ENCODE measurements around the gene AFG1L. TPM values are rescaled to one million over a fixed set of nuclear protein-coding genes. Genes with fewer than 3 reads are reported as not detected.

AFG1L gene
- total and polyA plus RNA-seq, 7 donors, result 2.1 to 6.9 (median 3.5) TPM

- H3K9me3 ChIP-seq, result no peaks in the 10 kb centered on the region
- H3K27me3 ChIP-seq, result no peaks in the 10 kb centered on the region
- DNase-seq, result no peak
- no peak overlapping the region for H3K27ac ChIP-seq
- H3K36me3 ChIP-seq, result no peaks in the 10 kb centered on the region
- TF ChIP-seq POLR2AphosphoS5 (IDR thresholded peaks at IDR 0.05), result no peak
- WGBS, 2 donors, result 62 to 67% methylated on average over 3 of the region's 3 CpGs
- intact Hi-C loops (cut with DNase I), result loop anchor here (10.0 kb wide), 1 partner anchor 383 kb away; no protein-coding TSS in a partner anchor
- H3K4me3 ChIP-seq, result no peak overlapping the region
- no peaks in the 10 kb centered on the region for H3K4me1 ChIP-seq
These were observed 203.0 kb downstream of the AFG1L start for GRCh38 chr6:108497883-108498282.

- H3K36me3 ChIP-seq, result no peaks in the 10 kb centered on the region
- intact Hi-C loops (cut with DNase I), result no loop called here
- WGBS, 2 donors, result 28 to 71% methylated on average over 3 of the region's 3 CpGs
These were observed 206.7 kb downstream of the AFG1L start for GRCh38 chr6:108501559-108501958.

DNA sequence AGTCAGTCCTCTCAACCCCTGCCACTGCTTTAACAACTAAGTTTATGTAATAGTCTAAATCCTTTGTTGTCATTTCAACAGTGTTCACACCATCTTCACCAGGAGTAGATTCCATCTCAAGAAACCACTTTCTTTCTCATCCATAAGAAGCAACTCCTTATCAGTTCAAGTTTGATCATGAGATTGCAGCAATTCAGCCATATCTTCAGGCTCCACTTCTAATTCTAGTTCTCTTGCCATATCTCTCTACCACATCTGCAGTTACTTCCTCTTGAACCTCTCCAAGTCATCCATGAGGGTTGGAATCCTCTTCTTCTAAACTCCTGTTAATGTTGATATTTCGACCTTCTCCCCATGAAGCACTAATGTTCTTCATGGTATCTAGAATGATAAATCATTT lies 208.0 kb downstream of the AFG1L start:
- H3K36me3 ChIP-seq, result no peaks in the 10 kb centered on the region
- H3K27me3 ChIP-seq, result no peaks in the 10 kb centered on the region
- H3K4me1 ChIP-seq, result no peaks in the 10 kb centered on the region
- no peak overlapping the region for H3K4me3 ChIP-seq
- no peak overlapping the region for H3K27ac ChIP-seq
- 73 to 88% methylated on average over 1 of the region's 1 CpG for WGBS, 2 donors
- no peak for DNase-seq
- intact Hi-C loops (cut with DNase I), result no loop called here
- TF ChIP-seq CTCF (IDR thresholded peaks at IDR 0.05) (no peak), EP300 (IDR thresholded peaks at IDR 0.05) (no peak), POLR2A (IDR thresholded peaks at IDR 0.05) (no peak), POLR2AphosphoS5 (IDR thresholded peaks at IDR 0.05) (no peak)
- no peaks in the 10 kb centered on the region for H3K9me3 ChIP-seq

More at GRCh38 chr6:108501559-108501958, 206.7 kb downstream of the AFG1L start:
- no peak for DNase-seq
- Histone ChIP-seq H3K27ac (no peak overlapping the region), H3K9me3 (no peaks in the 10 kb centered on the region), H3K4me1 (no peaks in the 10 kb centered on the region), H3K27me3 (no peaks in the 10 kb centered on the region), H3K4me3 (no peak overlapping the region)
- TF ChIP-seq EP300 (IDR thresholded peaks at IDR 0.05) (no peak), POLR2A (IDR thresholded peaks at IDR 0.05) (no peak), CTCF (IDR thresholded peaks at IDR 0.05) (no peak), POLR2AphosphoS5 (IDR thresholded peaks at IDR 0.05) (no peak)

GRCh38 chr6:108507316-108507715 lies 212.5 kb downstream of the AFG1L start:
- 95 to 96% methylated on average over 2 of the region's 2 CpGs for WGBS, 2 donors
- no peak for TF ChIP-seq POLR2A (IDR thresholded peaks at IDR 0.05)
- TF ChIP-seq EP300 (IDR thresholded peaks at IDR 0.05), result no peak
- TF ChIP-seq POLR2AphosphoS5 (IDR thresholded peaks at IDR 0.05), result no peak
- TF ChIP-seq CTCF (IDR thresholded peaks at IDR 0.05), result no peak

DNA sequence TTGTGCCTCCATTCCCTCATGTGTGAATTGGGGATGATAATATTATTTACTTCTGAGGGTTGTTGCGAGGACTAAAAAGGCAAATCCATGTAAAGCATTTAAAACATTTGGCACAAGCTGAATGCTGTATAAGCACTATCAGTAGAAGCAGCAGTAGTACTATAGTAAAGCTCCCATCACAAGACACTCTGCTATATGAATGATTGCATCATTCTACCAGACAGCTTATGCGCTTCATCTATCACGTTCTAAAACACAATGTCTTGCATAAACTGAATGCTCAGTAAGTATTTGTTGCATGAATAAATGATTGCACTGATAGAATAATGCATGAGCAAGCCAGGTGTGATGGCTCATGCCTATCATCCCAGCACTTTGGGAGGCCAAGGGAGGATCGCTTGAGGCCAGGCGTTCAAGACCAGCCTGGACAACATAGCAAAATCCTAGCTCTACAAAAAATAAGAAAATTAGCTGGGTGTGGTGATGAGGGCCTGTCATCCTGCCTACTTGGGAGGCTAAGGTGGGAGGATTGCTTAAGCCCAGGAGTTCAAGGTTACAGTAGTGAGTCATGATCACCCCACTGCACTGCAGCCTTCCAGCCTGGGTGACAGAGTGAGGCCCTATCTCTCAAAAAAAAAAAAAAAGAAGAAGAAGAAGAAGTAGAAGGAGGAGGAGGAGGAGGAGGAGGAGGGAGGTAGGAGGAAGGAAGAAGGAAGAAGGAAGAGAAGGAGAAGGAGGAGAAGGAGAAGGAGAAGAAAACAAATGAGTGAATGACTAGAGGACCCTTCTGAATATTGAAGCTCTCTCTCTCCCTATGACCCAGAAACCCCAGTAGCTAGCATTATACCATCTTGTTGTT lies 215.8 kb downstream of the AFG1L start:
- H3K27ac ChIP-seq, result no peak overlapping the region
- H3K9me3 ChIP-seq, result no peaks in the 10 kb centered on the region
- no peak overlapping the region for H3K4me3 ChIP-seq
- no peaks in the 10 kb centered on the region for H3K36me3 ChIP-seq
- H3K4me1 ChIP-seq, result no peaks in the 10 kb centered on the region
- TF ChIP-seq CTCF (IDR thresholded peaks at IDR 0.05) (no peak), EP300 (IDR thresholded peaks at IDR 0.05) (no peak), POLR2AphosphoS5 (IDR thresholded peaks at IDR 0.05) (no peak), POLR2A (IDR thresholded peaks at IDR 0.05) (no peak)
- intact Hi-C loops (cut with DNase I), result no loop called here
- no peak for DNase-seq
- WGBS, 2 donors, result 75 to 86% methylated on average over 5 of the region's 5 CpGs
- H3K27me3 ChIP-seq, result no peaks in the 10 kb centered on the region

More at GRCh38 chr6:108507316-108507715, 212.5 kb downstream of the AFG1L start:
- H3K4me1 ChIP-seq, result no peaks in the 10 kb centered on the region
- no peaks in the 10 kb centered on the region for H3K9me3 ChIP-seq
- H3K4me3 ChIP-seq, result no peak overlapping the region
- H3K27me3 ChIP-seq, result no peaks in the 10 kb centered on the region
- H3K36me3 ChIP-seq, result no peaks in the 10 kb centered on the region
- no peak for DNase-seq
- intact Hi-C loops (cut with DNase I), result no loop called here
- H3K27ac ChIP-seq, result no peak overlapping the region
